SK-N-SH (cell line): ENCODE results near the gene GTF2E1.

ENCODE experiments used
- TF ChIP-seq, protein P1 (sequence below): fragments of 200-600 bp; sonication (generic); IDR thresholded peaks from 2 replicates; pipeline ENCODE4 v1.6.1; 2017; ENCODE audit warnings: antibody characterized with exemption, mild to moderate bottlenecking, moderate library complexity
- TF ChIP-seq, protein P2 (sequence below): IDR thresholded peaks from 2 replicates; pipeline ENCODE4 v1.6.1; 2012; ENCODE audit warnings: mild to moderate bottlenecking, low read depth, low read length, moderate library complexity

GRCh38 chr3:120749843-120750242 is 7.3 kb downstream of the GTF2E1 start:
- TF ChIP-seq, protein P1, sequence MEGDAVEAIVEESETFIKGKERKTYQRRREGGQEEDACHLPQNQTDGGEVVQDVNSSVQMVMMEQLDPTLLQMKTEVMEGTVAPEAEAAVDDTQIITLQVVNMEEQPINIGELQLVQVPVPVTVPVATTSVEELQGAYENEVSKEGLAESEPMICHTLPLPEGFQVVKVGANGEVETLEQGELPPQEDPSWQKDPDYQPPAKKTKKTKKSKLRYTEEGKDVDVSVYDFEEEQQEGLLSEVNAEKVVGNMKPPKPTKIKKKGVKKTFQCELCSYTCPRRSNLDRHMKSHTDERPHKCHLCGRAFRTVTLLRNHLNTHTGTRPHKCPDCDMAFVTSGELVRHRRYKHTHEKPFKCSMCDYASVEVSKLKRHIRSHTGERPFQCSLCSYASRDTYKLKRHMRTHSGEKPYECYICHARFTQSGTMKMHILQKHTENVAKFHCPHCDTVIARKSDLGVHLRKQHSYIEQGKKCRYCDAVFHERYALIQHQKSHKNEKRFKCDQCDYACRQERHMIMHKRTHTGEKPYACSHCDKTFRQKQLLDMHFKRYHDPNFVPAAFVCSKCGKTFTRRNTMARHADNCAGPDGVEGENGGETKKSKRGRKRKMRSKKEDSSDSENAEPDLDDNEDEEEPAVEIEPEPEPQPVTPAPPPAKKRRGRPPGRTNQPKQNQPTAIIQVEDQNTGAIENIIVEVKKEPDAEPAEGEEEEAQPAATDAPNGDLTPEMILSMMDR: no peak
- TF ChIP-seq, protein P2, sequence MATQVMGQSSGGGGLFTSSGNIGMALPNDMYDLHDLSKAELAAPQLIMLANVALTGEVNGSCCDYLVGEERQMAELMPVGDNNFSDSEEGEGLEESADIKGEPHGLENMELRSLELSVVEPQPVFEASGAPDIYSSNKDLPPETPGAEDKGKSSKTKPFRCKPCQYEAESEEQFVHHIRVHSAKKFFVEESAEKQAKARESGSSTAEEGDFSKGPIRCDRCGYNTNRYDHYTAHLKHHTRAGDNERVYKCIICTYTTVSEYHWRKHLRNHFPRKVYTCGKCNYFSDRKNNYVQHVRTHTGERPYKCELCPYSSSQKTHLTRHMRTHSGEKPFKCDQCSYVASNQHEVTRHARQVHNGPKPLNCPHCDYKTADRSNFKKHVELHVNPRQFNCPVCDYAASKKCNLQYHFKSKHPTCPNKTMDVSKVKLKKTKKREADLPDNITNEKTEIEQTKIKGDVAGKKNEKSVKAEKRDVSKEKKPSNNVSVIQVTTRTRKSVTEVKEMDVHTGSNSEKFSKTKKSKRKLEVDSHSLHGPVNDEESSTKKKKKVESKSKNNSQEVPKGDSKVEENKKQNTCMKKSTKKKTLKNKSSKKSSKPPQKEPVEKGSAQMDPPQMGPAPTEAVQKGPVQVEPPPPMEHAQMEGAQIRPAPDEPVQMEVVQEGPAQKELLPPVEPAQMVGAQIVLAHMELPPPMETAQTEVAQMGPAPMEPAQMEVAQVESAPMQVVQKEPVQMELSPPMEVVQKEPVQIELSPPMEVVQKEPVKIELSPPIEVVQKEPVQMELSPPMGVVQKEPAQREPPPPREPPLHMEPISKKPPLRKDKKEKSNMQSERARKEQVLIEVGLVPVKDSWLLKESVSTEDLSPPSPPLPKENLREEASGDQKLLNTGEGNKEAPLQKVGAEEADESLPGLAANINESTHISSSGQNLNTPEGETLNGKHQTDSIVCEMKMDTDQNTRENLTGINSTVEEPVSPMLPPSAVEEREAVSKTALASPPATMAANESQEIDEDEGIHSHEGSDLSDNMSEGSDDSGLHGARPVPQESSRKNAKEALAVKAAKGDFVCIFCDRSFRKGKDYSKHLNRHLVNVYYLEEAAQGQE: no peak
